G401 (cell line): Measurements from ENCODE around the gene CD86. TPM values are rescaled to one million over a fixed set of nuclear protein-coding genes. Genes with fewer than 3 reads are reported as not detected.
"Not testable (repeated sequence)": the region's sequence is repeated elsewhere in the genome, so short reads cannot be mapped to it uniquely, and the experiment has no call there.

ENCODE experiments used
- DNase-seq: peaks from one replicate; pipeline ENCODE4 v3.0.0-alpha.2; 2015; ENCODE audit warnings: low spot score
- in situ Hi-C: cut with HindIII; loops from 2 replicates; pipeline ENCODE4 v1.10.0; 2016; ENCODE audit warnings: low sequenced_read_pairs, mixed read lengths
- total RNA-seq: library from RNA; depleted of rRNA; stranded (reverse); fragments of >200 nt; shearing (Covaris generic); gene quantifications from 2 replicates; pipeline ENCODE4 v1.2.3, GENCODE V29; 2014; rRNA removed

Gene CD86
- total RNA-seq, 1 experiment from 2014 or later = not detected

- DNase-seq = no peak
- in situ Hi-C loops = no loop called here
These were observed 52.0 kb downstream of the CD86 start for GRCh38 chr3:122107171-122107570.

GRCh38 chr3:122111974-122112373 is 56.8 kb downstream of the CD86 start:
- in situ Hi-C loops = no loop called here
- DNase-seq = no peak

DNA sequence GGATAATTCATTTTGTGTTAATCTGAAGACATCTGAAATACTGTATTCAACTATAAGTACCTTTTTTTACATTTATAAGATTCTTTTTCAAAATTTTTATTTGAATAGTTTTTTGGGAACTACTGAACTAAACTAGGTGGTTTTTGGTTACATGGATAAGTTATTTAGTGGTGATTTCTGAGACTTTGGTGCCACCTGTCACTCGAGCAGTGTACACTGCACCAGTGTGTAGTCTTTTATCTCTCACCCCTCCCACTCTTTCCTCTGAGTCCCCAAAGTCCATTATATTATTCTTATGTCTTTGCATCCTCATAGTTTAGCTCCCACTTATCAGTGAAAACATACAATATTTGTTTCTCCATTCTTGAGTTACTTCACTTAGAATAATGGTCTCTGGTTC is 57.6 kb downstream of the CD86 start:
- in situ Hi-C loops = no loop called here
- DNase-seq = no peak

- in situ Hi-C loops = no loop called here
- no peak for DNase-seq
These were observed 68.7 kb downstream of the CD86 start for GRCh38 chr3:122123850-122124249.

DNA sequence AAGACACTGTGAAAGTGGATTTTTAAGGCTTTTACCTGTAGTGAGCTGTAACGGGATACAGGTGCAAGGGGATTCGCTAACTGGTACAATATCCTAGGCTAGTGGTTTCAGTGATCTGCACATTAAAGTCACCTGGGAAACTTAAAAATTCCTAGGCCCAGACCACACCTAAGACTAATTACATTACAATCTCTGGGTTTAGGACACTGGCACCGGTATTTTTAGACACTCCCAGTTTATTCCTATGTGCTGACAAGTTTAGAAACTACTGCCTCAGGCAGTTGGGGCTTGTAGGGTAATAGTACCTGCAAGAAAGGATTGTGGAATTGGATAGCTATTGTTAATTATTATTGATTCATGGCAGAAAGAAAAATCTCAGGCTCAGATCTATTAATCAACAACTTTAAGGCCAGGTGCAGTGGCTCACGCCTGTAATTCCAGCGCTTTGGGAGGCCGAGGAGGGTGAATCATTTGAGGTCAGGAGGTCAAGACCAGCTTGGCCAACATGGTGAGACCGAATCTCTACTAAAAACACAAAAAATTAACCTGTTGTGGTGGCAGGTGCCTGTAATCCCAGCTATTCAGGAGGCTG is 77.9 kb downstream of the CD86 start:
- no peak for DNase-seq
- in situ Hi-C loops = no loop called here

DNA sequence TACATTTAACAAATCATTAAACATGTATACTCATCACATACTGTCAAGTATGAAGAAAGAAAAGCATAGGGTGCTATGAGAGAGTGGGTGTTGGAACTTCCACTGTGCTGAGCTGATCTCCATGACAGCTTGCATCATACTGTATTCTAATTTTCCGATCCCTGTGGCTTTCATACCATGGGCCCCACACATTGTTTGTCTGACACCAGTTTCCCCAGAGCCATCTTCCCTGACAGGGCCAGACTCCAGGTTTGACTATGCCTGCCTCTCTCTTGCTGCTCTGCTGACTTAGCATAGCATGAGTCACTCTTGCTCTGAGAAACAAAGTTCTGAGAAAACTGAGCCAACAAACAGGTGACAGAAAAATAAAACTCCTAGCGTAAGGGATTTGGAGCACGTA is 91.3 kb downstream of the CD86 start:
- in situ Hi-C loops = no loop called here
- DNase-seq = no peak

DNA sequence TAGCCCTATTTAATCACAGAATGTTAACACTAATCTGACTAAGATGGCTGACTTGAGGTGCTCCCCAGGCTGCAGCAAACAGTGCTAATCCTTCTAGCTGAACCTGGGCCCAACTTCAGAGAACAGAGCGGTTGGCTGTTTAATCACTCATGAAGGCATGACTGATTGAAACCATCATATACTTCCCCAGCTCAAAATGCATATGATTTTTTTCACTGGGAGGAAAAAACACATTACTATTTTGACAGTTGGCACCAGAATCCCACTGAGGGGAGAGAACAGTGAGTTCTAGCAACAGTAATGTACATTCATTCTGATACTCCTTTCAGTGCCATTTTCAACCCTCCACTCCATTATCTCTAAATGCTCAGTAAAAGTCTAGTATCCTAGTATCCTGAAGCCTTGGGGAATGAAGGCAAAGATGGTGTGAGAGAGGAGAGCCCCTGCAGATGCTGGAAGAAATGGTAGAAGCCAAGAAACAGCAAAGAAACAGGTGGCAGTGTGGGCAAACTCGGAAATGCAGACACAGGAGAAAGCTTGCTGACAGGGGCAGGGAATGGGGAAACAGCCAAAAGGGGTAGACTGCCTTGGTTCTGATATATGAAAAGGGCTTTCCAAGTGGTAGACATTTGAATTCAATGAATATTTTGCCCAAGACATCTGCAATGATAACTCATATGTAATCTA is 93.9 kb downstream of the CD86 start:
- in situ Hi-C loops = no loop called here
- no peak for DNase-seq

DNA sequence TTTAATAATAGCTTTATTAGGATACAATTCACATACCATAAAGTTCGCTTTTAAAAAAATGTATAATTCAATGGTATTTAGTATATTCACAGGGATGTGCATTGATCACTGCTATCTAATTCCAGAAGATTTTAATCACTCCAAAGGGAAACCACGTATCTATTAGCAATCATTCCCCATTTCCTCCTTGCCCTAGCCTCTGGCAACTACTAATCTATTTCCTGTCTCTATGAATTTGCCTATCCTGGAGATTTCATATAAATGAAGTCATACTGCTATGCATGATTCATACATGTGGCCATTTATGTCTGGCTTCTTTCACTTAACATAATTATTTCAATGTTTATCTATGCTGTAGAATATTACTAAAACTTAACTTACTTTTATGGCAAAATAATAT is 96.3 kb downstream of the CD86 start:
- in situ Hi-C loops = no loop called here
- no peak for DNase-seq

DNA sequence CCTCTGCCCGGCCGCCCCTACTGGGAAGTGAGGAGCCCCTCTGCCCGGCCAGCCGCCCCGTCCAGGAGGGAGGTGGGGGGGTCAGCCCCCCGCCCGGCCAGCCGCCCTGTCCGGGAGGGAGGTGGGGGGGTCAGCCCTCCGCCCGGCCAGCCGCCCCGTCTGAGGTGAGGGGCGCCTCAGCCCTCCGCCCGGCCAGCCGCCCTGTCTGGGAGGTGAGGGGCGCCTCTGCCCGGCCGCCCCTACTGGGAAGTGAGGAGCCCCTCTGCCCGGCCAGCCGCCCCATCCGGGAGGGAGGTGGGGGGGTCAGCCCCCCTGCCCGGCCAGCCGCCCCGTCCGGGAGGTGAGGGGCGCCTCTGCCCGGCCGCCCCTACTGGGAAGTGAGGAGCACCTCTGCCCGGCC is 109.8 kb downstream of the CD86 start:
- DNase-seq, in situ Hi-C loops: not testable (repeated sequence)

DNA sequence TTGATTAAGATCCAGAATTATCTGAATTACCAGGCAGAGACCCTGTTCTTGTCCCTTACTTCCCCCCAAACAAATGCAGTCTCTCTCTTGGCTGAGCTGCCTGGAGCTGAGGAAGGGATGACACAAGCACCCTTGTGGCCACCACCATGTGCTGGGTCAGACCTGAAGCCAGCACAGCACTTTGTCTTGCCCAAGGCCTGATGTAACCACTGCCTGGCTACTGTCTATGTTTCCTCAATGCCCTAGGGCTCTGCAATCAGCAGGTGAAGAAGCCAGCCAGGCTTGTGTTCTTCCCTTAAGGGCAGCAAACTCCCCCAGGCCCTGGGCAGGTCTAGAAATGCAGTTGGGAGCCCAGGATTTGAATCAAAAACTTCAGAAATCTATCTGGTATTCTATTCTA is 112.5 kb downstream of the CD86 start:
- in situ Hi-C loops = no loop called here
- DNase-seq = no peak

DNA sequence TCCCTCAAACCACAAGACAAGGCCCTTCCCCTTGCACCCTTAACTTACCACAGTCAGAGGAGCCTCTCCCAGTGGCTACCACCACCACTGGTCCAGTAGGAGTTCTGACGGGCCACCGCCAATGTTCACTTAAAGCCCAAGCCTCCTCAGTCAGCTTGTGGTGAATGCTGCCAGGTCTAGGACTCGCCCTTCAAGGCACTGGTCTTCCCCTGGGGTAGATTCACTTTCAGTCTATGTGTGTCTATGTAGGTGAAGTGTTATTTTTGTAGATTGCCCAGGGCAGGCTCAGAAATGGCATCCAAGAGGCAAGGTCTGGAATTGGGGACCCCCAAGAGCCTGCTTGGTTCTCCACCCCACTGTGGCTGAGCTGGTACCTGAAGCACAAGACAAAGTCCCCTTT is 112.9 kb downstream of the CD86 start:
- in situ Hi-C loops = no loop called here
- DNase-seq = no peak

DNA sequence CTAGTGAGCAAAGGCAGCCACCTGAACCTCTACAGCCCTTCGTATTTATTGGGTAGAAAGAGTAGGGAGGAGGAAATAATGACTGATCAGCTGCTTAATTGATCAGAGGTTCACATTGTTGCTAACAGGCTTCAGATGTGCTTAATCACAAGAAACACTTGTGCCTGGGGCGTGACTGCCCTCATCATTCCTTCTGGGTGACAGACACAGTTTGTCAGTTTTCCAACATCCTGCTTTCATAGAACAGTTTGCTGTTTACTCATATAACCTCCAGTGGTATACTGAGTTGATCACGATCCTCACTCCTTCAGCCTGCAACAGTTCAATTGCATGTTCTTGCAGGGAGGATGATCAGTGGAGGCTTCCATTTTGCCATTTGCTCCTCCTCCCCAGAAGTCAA is 114.7 kb downstream of the CD86 start:
- in situ Hi-C loops = no loop called here
- DNase-seq = no peak

Other genes with a start within 250 kb of the CD86 start
- gene IQCB1, start 220.3 kb upstream of the CD86 start, total RNA-seq = 7.4 and 14.3 TPM in 2 replicates
- 0.54 and 3.6 TPM in 2 replicates for gene EAF2, start 220.2 kb upstream of the CD86 start, total RNA-seq
- gene SLC15A2, start 161.0 kb upstream of the CD86 start, total RNA-seq = 0.07 TPM in 1 of 2 replicates, not detected in the other
- gene ILDR1, start 33.1 kb upstream of the CD86 start, total RNA-seq = not detected in 2 replicates
- not detected in 2 replicates for gene CASR, start 128.3 kb downstream of the CD86 start, total RNA-seq